ENCODE data around the gene GPC1. TPM values are rescaled to one million over a fixed set of nuclear protein-coding genes. Genes with fewer than 3 reads are reported as not detected.

Gene GPC1
- total RNA-seq, 1 donor from 2014 or later: 36.0 TPM

DNA sequence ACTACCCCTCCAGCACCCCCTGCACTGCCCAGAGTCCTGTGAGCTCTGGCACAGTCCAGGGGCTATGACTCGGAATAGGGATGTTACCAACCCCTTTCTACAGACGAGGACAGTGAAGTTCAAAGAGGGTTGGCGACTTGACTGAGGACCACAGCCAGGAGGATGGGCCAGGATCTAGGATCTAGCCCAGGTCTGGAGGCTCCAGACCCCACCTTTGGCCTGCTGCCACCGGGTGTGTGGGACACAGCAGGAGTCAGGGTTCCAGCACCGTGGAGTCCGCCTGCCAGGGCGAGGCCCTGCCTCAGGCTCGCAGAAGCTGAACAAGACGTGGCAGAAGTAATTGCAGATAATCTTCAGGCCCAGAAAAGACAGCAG lies 37.9 kb upstream of the GPC1 start:
- Histone ChIP-seq H3K4me1 (ENCODE audit: control insufficient read depth in 3 of 3, insufficient read depth in 3 of 3, low read length in 3 of 3) (peaks cover 0 to 1% (median 0%) of the 10 kb centered on the region in 3 donors), H3K27ac (ENCODE audit: low read depth, low read length) (no peak overlapping the region), H3K4me3 (ENCODE audit: low read length in 3 of 3) (no peak overlapping the region)

DNA sequence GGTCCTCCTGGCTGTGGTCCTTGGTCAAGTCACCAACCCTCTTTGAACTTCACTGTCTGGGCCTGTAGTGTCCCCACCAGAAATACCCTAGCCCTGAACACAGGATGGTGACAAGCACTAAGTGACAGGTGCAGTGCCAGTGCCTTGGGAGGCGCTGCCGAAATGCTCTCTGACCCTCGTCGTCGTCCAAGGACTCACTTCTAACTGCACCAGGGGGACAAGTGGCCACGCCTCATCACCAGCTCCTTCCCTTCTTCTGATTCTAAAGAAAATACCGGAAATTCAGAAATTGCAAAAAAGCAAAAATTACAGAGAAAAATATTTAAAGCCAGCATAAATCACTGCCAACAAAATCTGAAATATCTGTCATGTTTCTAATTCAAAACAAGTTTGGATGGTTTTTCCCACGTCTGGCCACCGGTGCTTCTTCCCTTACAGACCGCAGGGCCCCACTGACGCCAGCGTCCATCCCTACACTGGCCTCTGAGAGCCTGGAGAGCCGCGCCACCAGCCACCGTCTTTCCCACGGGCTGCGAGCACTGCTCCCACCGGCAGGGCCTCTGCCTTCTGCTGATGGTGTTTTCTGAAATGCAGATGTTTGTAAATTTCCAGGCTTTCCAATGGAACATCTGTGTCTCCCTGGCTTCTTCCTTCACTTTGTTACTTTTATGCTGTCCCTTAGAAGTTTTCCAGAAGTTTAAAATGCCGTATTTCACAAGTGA lies 37.4 kb upstream of the GPC1 start:
- H3K9ac ChIP-seq (ENCODE audit: low read depth in 1 of 3, low read length in 3 of 3): no peak overlapping the region
- H3K27me3 ChIP-seq (ENCODE audit: control insufficient read depth in 3 of 3, insufficient read depth in 3 of 3, low read length in 3 of 3): peaks cover 0 to 4% (median 0%) of the 10 kb centered on the region in 3 donors
- no peaks in the 10 kb centered on the region for H3K36me3 ChIP-seq (ENCODE audit: control insufficient read depth in 3 of 3, insufficient read depth in 3 of 3, low read length in 3 of 3)
- H3K9me3 ChIP-seq (ENCODE audit: control insufficient read depth in 3 of 3, low read length in 3 of 3): no peaks in the 10 kb centered on the region
- no peak overlapping the region for H3K4me3 ChIP-seq (ENCODE audit: low read length in 3 of 3)
- H3K4me1 ChIP-seq (ENCODE audit: control insufficient read depth in 3 of 3, insufficient read depth in 3 of 3, low read length in 3 of 3): no peaks in the 10 kb centered on the region
- H3K27ac ChIP-seq (ENCODE audit: low read depth, low read length): no peak overlapping the region

More for the DNA sequence above, 37.9 kb upstream of the GPC1 start:
- H3K27me3 ChIP-seq (ENCODE audit: control insufficient read depth in 3 of 3, insufficient read depth in 3 of 3, low read length in 3 of 3): peaks cover 0 to 4% (median 0%) of the 10 kb centered on the region in 3 donors
- H3K36me3 ChIP-seq (ENCODE audit: control insufficient read depth in 3 of 3, insufficient read depth in 3 of 3, low read length in 3 of 3): no peaks in the 10 kb centered on the region
- H3K9me3 ChIP-seq (ENCODE audit: control insufficient read depth in 3 of 3, low read length in 3 of 3): no peaks in the 10 kb centered on the region
- no peak overlapping the region for H3K9ac ChIP-seq (ENCODE audit: low read depth in 1 of 3, low read length in 3 of 3)

DNA sequence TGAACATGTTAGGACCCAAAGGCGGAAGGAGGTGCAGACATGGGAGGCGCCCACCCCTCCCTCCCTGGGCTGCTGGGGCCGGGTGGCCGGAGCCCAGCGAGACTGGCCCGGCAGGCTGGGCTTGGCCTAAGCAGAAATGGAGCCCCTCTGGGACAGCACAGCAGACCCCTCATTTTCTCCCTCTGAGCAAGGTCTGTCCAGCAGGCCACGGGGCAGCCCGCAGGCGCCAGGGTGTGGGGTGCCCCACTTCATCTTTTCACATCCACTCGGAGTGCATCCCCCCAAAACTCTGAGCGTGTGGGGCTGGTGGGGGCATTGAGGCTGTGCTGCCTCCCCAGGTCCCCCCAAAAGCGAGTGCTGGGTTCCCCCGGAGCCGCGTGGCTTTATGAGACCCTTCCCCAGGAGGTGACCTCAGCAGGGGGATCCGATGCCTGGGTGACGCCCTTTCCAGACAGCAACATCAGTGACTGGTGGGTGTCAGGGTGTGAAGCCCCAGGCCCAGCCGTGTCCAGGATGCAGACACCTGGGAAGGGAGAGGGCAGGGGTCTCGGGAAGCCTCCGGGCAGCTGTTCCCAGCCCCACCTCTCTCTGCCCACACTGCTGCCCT lies 36.7 kb upstream of the GPC1 start:
- no peak overlapping the region for H3K27ac ChIP-seq (ENCODE audit: low read depth, low read length)
- no peaks in the 10 kb centered on the region for H3K36me3 ChIP-seq (ENCODE audit: control insufficient read depth in 3 of 3, insufficient read depth in 3 of 3, low read length in 3 of 3)
- no peaks in the 10 kb centered on the region for H3K9me3 ChIP-seq (ENCODE audit: control insufficient read depth in 3 of 3, low read length in 3 of 3)
- H3K9ac ChIP-seq (ENCODE audit: low read depth in 1 of 3, low read length in 3 of 3): no peak overlapping the region
- peaks cover 0 to 4% (median 0%) of the 10 kb centered on the region in 3 donors for H3K27me3 ChIP-seq (ENCODE audit: control insufficient read depth in 3 of 3, insufficient read depth in 3 of 3, low read length in 3 of 3)
- no peaks in the 10 kb centered on the region for H3K4me1 ChIP-seq (ENCODE audit: control insufficient read depth in 3 of 3, insufficient read depth in 3 of 3, low read length in 3 of 3)
- no peak overlapping the region for H3K4me3 ChIP-seq (ENCODE audit: low read length in 3 of 3)

DNA sequence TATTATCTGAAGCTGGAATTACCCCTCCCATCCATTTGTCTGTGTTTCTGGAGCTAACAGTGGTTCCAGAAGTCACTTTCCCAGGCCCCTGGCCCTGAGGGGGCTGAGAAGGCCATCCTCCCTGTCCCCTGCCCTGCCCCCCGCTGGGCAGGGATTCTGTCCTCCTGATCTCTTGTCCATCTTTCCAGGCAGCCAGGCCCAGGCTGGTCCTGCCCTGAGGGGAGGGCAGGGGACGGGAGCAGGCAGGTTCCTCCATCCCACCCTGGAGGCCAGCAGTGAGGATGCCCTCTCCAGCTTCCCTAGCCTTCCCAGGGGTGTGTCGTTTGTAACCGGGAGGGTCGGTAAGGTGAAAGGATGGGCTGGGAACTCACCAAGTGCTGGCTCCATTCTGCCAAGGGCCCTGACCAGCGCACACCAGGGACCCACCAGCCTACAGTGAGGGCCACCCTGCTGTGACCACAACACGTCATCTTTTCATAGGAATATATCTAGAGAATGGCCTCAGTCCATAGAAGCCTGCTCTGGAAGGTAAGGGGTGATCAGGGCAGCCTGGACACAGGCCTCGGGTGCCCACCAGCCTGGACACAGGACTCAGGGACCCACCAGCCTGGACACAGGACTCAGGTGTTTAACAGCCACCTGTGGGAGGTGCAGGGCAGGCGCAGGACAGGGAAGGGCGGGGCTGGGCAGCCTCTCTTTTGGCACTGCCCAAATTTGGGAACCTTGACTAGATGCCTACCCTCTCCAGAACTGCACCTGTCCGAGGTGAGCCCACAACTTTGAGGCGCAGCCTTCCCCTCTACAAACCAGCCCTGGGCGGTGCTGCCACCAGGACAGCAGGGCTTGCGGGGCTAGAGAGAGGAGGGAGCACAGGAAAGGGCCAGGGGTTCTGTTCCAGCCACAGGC lies 35.8 kb upstream of the GPC1 start:
- Histone ChIP-seq H3K36me3 (ENCODE audit: control insufficient read depth in 3 of 3, insufficient read depth in 3 of 3, low read length in 3 of 3) (no peaks in the 10 kb centered on the region), H3K9me3 (ENCODE audit: control insufficient read depth in 3 of 3, low read length in 3 of 3) (no peaks in the 10 kb centered on the region), H3K9ac (ENCODE audit: low read depth in 1 of 3, low read length in 3 of 3) (no peak overlapping the region), H3K4me1 (ENCODE audit: control insufficient read depth in 3 of 3, insufficient read depth in 3 of 3, low read length in 3 of 3) (no peaks in the 10 kb centered on the region), H3K27me3 (ENCODE audit: control insufficient read depth in 3 of 3, insufficient read depth in 3 of 3, low read length in 3 of 3) (peaks cover 0 to 4% (median 0%) of the 10 kb centered on the region in 3 donors), H3K4me3 (ENCODE audit: low read length in 3 of 3) (no peak overlapping the region), H3K27ac (ENCODE audit: low read depth, low read length) (no peak overlapping the region)

DNA sequence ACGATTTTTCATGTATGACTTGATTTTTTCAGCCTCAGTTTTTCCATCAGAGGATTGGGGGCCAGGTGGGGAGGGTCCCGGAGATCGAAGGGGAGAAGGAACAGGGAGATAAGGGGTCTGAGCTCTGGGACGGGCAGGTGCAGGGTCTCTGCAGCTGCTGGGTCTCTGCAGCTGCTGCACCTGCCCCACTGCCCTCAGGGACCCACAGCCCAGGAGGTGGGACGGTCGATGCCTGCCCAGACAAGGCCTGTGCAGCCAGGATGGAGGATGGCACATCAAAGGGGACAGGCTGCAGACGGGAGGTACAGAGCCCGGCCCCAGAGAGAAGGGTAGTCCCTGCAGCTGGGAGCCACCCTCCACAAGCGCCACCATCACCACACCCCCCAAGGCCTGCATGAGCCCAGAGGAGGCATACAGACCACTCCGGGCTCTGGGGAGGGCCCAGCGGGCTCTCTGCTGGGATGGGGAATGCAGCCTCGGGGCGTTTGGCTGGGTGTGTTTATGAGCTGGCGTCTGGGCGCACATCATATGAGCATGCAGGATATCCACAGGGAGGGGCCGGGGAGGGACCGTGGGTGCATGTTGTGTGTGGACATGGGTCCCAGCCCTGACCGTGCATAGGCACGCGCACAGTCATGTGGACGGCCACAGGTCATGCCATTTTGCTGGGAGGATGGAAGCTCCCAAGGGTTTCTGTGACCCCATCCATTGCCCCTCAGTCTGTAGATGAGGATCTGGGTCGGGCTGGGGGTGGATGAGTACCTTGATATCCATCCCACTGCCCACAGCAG lies 34.9 kb upstream of the GPC1 start:
- Histone ChIP-seq H3K36me3 (ENCODE audit: control insufficient read depth in 3 of 3, insufficient read depth in 3 of 3, low read length in 3 of 3) (no peaks in the 10 kb centered on the region), H3K9me3 (ENCODE audit: control insufficient read depth in 3 of 3, low read length in 3 of 3) (no peaks in the 10 kb centered on the region), H3K4me3 (ENCODE audit: low read length in 3 of 3) (no peak overlapping the region), H3K9ac (ENCODE audit: low read depth in 1 of 3, low read length in 3 of 3) (no peak overlapping the region), H3K4me1 (ENCODE audit: control insufficient read depth in 3 of 3, insufficient read depth in 3 of 3, low read length in 3 of 3) (no peaks in the 10 kb centered on the region), H3K27ac (ENCODE audit: low read depth, low read length) (no peak overlapping the region), H3K27me3 (ENCODE audit: control insufficient read depth in 3 of 3, insufficient read depth in 3 of 3, low read length in 3 of 3) (peaks cover 0 to 4% (median 0%) of the 10 kb centered on the region in 3 donors)

DNA sequence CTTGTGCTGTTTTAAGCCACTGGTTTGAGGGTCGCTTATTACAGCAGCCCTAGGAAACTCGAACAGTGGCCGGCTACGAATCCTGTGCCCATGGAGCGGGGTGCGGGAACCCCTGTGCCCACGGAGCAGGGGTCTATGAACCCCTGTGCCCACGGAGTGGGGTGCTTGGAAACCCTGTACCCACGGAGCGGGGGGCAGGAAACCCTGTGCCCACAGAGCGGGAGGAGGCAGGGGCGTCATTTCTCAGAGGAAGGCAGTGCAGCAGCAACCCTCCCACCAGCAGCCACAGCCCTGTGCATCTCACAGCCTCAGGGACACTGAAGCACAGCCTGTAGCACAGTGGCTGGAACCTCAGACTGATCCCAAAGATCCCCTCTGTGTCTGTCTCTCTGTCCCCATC lies 34.2 kb upstream of the GPC1 start:
- no peak overlapping the region for H3K4me3 ChIP-seq (ENCODE audit: low read length in 3 of 3)
- no peaks in the 10 kb centered on the region for H3K36me3 ChIP-seq (ENCODE audit: control insufficient read depth in 3 of 3, insufficient read depth in 3 of 3, low read length in 3 of 3)

DNA sequence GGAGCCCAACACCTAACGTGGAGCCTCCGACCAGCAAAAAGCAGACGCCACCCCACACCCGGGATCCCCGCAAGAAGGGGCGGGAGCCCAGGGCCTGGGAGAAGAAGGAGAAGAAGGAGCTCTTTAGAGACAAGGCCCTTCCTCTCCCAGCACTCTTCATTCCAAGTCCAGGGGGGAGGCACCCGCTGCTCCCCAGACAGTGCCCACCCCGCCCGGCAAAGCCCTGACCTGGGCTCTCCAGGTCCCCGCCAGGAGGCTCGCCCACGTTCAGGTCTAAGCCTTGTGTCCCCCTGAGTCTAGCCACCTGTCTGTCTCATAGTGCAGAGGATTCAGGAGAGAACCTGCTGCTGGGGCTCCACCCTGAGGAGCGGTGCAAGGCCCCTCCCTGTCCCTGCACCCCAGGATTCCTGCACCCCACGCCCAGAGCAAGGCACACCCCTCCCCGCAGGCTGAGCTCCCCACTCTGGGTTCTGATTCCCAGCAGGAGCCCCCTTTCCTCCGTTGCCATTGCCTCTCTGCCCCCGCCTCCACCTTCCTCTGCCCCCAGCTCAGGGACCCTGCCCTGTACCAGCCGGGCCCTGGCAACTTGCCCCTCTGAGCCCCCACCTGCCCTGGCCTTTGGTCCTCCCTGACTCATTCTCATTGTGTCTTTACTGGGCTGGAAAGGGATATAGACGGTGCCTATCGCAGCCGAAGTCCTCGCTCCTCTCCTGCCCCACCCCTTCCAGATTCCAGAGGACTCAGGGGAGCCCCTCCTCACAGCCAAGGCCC lies 33.5 kb upstream of the GPC1 start:
- Histone ChIP-seq H3K27ac (ENCODE audit: low read depth, low read length) (no peak overlapping the region), H3K4me1 (ENCODE audit: control insufficient read depth in 3 of 3, insufficient read depth in 3 of 3, low read length in 3 of 3) (no peaks in the 10 kb centered on the region), H3K9ac (ENCODE audit: low read depth in 1 of 3, low read length in 3 of 3) (no peak overlapping the region)

More for the DNA sequence above, 34.2 kb upstream of the GPC1 start:
- Histone ChIP-seq H3K9ac (ENCODE audit: low read depth in 1 of 3, low read length in 3 of 3) (no peak overlapping the region), H3K27ac (ENCODE audit: low read depth, low read length) (no peak overlapping the region), H3K4me1 (ENCODE audit: control insufficient read depth in 3 of 3, insufficient read depth in 3 of 3, low read length in 3 of 3) (no peaks in the 10 kb centered on the region), H3K9me3 (ENCODE audit: control insufficient read depth in 3 of 3, low read length in 3 of 3) (no peaks in the 10 kb centered on the region), H3K27me3 (ENCODE audit: control insufficient read depth in 3 of 3, insufficient read depth in 3 of 3, low read length in 3 of 3) (peaks cover 0 to 4% (median 0%) of the 10 kb centered on the region in 3 donors)

DNA sequence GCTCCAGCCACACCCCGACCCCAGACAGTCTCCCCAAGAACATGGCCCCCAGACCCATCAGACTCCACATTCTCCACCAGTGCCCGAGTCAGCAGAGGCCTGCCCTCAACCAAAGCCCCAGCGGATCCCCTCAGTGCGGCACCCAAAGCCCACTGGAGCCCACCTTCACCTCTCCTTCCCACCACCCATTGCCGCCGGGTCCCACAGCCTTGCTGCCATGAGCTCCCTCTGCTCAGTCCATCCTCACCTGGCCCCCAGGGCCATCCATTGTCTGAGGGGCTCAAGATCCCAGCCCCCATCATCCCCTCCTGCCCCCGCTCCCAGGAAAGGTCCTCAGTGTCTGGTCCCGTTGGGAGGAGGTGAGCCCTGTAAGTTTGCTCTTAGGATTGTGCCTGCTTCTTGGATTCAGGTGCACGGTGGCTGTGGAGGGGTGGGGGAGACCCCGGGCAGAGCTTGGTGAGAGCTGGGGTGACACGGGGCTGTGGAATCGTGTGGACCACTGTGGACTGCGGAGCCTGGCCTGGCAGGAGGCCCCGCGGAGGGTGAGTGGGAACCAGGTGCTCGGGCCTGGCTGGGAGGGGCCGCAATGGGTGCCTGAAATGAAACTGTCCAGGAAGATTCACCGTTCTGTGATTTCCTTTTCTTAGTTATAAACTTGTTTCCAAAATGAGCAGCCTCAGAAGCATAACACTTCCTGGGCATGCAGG lies 32.7 kb upstream of the GPC1 start:
- H3K4me3 ChIP-seq (ENCODE audit: low read length in 3 of 3): no peak overlapping the region
- H3K36me3 ChIP-seq (ENCODE audit: control insufficient read depth in 3 of 3, insufficient read depth in 3 of 3, low read length in 3 of 3): no peaks in the 10 kb centered on the region
- no peaks in the 10 kb centered on the region for H3K9me3 ChIP-seq (ENCODE audit: control insufficient read depth in 3 of 3, low read length in 3 of 3)
- H3K9ac ChIP-seq (ENCODE audit: low read depth in 1 of 3, low read length in 3 of 3): no peak overlapping the region
- no peak overlapping the region for H3K27ac ChIP-seq (ENCODE audit: low read depth, low read length)
- H3K27me3 ChIP-seq (ENCODE audit: control insufficient read depth in 3 of 3, insufficient read depth in 3 of 3, low read length in 3 of 3): peaks cover 0 to 4% (median 0%) of the 10 kb centered on the region in 3 donors
- H3K4me1 ChIP-seq (ENCODE audit: control insufficient read depth in 3 of 3, insufficient read depth in 3 of 3, low read length in 3 of 3): no peaks in the 10 kb centered on the region

More for the DNA sequence above, 33.5 kb upstream of the GPC1 start:
- Histone ChIP-seq H3K9me3 (ENCODE audit: control insufficient read depth in 3 of 3, low read length in 3 of 3) (no peaks in the 10 kb centered on the region), H3K36me3 (ENCODE audit: control insufficient read depth in 3 of 3, insufficient read depth in 3 of 3, low read length in 3 of 3) (no peaks in the 10 kb centered on the region), H3K4me3 (ENCODE audit: low read length in 3 of 3) (no peak overlapping the region), H3K27me3 (ENCODE audit: control insufficient read depth in 3 of 3, insufficient read depth in 3 of 3, low read length in 3 of 3) (peaks cover 0 to 4% (median 0%) of the 10 kb centered on the region in 3 donors)

Measured in skeletal muscle tissue (tissue), 4 donors.